ENCODE results near the gene ABCA4.

Gene ABCA4

GRCh38 chr1:94058766-94059165, 62.2 kb downstream of the ABCA4 start:
- H3K4me3 Mint-ChIP-seq: no peak overlapping the region
- peaks cover 14% of the 10 kb centered on the region for H3K27me3 Mint-ChIP-seq (ENCODE audit: low read depth)
- no peaks in the 10 kb centered on the region for H3K9me3 Mint-ChIP-seq
- TF ChIP-seq CTCF (IDR thresholded peaks at IDR 0.05; ENCODE audit: unreplicated experiment in 3 of 3): no peak
- peaks cover 22% of the 10 kb centered on the region for H3K4me1 Mint-ChIP-seq
- H3K36me3 Mint-ChIP-seq (ENCODE audit: low read depth): no peaks in the 10 kb centered on the region
- H3K27ac Mint-ChIP-seq: no peak overlapping the region

GRCh38 chr1:94056996-94057395, 64.0 kb downstream of the ABCA4 start:
- H3K9me3 Mint-ChIP-seq: no peaks in the 10 kb centered on the region
- H3K36me3 Mint-ChIP-seq (ENCODE audit: low read depth): no peaks in the 10 kb centered on the region
- H3K27ac Mint-ChIP-seq: no peak overlapping the region
- H3K27me3 Mint-ChIP-seq (ENCODE audit: low read depth): peaks cover 14% of the 10 kb centered on the region
- H3K4me1 Mint-ChIP-seq: peaks cover 10% of the 10 kb centered on the region
- TF ChIP-seq CTCF (IDR thresholded peaks at IDR 0.05; ENCODE audit: unreplicated experiment in 3 of 3): no peak
- H3K4me3 Mint-ChIP-seq: no peak overlapping the region

- peaks cover 2% of the 10 kb centered on the region for H3K4me1 Mint-ChIP-seq
- peaks cover 14% of the 10 kb centered on the region for H3K27me3 Mint-ChIP-seq (ENCODE audit: low read depth)
- no peaks in the 10 kb centered on the region for H3K36me3 Mint-ChIP-seq (ENCODE audit: low read depth)
- no peak overlapping the region for H3K27ac Mint-ChIP-seq
- TF ChIP-seq CTCF (IDR thresholded peaks at IDR 0.05; ENCODE audit: unreplicated experiment in 3 of 3): no peak
- H3K4me3 Mint-ChIP-seq: no peak overlapping the region
- no peaks in the 10 kb centered on the region for H3K9me3 Mint-ChIP-seq
Observed at GRCh38 chr1:94056171-94056570, 64.8 kb downstream of the ABCA4 start.

GRCh38 chr1:94055459-94056122, 65.4 kb downstream of the ABCA4 start:
- H3K27me3 Mint-ChIP-seq (ENCODE audit: low read depth): peaks cover 14% of the 10 kb centered on the region
- H3K36me3 Mint-ChIP-seq (ENCODE audit: low read depth): no peaks in the 10 kb centered on the region
- no peaks in the 10 kb centered on the region for H3K9me3 Mint-ChIP-seq
- no peaks in the 10 kb centered on the region for H3K4me1 Mint-ChIP-seq
- no peak overlapping the region for H3K4me3 Mint-ChIP-seq
- H3K27ac Mint-ChIP-seq: no peak overlapping the region
- no peak for TF ChIP-seq CTCF (IDR thresholded peaks at IDR 0.05; ENCODE audit: unreplicated experiment in 3 of 3)

DNA sequence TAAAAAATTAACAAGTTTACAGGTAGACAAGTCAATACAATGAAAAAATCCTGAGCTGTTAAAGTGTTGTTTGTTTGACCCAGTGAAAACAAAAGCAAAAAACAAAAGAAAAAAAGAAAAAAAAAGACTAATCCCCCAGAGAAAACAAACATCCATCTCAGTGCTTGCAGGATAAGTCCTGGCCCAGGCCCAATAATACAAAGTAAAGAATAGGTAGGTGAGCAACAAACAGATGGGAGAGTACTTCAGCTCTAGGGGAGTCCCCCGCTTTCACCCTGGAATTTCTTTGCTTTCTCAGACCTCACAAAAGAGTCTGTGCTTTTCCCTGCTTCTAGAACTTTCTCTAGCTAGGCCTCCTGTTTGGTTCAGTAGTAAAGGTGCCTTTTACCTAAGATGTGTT, 70.3 kb downstream of the ABCA4 start:
- Mint-ChIP-seq H3K36me3 (ENCODE audit: low read depth) (no peaks in the 10 kb centered on the region), H3K9me3 (no peaks in the 10 kb centered on the region), H3K27ac (no peak overlapping the region), H3K4me1 (peaks cover 21% of the 10 kb centered on the region), H3K27me3 (ENCODE audit: low read depth) (peaks cover 13% of the 10 kb centered on the region), H3K4me3 (no peak overlapping the region)
- TF ChIP-seq CTCF (IDR thresholded peaks at IDR 0.05; ENCODE audit: unreplicated experiment in 3 of 3): no peak

DNA sequence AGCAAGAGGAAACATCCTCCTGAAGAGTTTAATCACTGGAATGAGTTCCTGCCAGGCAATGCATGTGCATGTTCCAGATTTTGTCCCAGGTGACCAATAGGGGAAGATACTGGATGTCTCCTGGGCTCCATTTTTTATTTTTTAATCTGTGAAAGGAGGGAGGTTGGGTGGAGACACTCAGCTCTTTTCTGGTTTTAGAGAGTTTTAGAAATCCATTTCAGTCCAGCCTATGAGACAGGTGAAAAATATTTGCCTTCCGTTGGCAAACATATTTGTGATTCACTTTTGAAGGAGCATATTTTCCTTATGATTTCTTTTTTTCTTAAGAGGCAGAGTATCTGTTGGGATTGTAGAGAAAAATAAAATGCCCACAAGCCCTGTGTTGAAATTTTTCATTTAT, 70.7 kb downstream of the ABCA4 start:
- Mint-ChIP-seq H3K9me3 (no peaks in the 10 kb centered on the region), H3K4me3 (no peak overlapping the region)
- no peak for TF ChIP-seq CTCF (IDR thresholded peaks at IDR 0.05; ENCODE audit: unreplicated experiment in 3 of 3)

More for the DNA sequence above, 70.7 kb downstream of the ABCA4 start:
- Mint-ChIP-seq H3K36me3 (ENCODE audit: low read depth) (no peaks in the 10 kb centered on the region), H3K4me1 (peaks cover 25% of the 10 kb centered on the region), H3K27ac (peak overlapping the region in 2 of 3 experiments; percentile 29 to 63), H3K27me3 (ENCODE audit: low read depth) (peaks cover 16% of the 10 kb centered on the region)
